ENCODE data around the gene ZNF346. TPM values are rescaled to one million over a fixed set of nuclear protein-coding genes. Genes with fewer than 3 reads are reported as not detected.
"Not testable (repeated sequence)": the region's sequence is repeated elsewhere in the genome, so short reads cannot be mapped to it uniquely, and the experiment has no call there.

ZNF346 gene
- total RNA-seq, 1 donor, result 20.3 TPM

DNA sequence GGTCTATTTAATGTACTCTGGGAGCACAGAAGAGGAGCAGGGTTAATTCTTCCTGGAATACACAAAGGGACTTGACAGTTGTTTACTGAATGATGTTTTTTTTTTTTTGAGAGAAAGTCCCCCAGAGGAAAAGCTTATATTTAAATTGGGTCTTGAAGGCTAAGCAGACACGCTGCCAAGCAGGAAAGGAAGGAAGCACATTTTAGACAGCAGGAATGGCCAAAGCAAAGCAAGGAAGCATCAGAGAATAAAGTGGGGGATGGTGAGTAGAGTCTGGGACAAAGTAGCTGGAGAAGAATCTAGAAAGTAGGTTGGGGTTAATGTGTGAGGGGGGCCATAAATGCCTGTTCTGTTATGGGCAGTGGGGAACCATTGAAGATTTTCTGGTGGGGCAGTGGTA lies 21.5 kb downstream of the ZNF346 start:
- DNase-seq (ENCODE audit: low read depth), result no peak
- no peak overlapping the region for H3K4me3 ChIP-seq (ENCODE audit: low read depth, low read length)
- TF ChIP-seq, protein P1, sequence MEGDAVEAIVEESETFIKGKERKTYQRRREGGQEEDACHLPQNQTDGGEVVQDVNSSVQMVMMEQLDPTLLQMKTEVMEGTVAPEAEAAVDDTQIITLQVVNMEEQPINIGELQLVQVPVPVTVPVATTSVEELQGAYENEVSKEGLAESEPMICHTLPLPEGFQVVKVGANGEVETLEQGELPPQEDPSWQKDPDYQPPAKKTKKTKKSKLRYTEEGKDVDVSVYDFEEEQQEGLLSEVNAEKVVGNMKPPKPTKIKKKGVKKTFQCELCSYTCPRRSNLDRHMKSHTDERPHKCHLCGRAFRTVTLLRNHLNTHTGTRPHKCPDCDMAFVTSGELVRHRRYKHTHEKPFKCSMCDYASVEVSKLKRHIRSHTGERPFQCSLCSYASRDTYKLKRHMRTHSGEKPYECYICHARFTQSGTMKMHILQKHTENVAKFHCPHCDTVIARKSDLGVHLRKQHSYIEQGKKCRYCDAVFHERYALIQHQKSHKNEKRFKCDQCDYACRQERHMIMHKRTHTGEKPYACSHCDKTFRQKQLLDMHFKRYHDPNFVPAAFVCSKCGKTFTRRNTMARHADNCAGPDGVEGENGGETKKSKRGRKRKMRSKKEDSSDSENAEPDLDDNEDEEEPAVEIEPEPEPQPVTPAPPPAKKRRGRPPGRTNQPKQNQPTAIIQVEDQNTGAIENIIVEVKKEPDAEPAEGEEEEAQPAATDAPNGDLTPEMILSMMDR (IDR thresholded peaks at IDR 0.05; ENCODE audit: insufficient read depth, low read depth, low read length), result no peak

DNA sequence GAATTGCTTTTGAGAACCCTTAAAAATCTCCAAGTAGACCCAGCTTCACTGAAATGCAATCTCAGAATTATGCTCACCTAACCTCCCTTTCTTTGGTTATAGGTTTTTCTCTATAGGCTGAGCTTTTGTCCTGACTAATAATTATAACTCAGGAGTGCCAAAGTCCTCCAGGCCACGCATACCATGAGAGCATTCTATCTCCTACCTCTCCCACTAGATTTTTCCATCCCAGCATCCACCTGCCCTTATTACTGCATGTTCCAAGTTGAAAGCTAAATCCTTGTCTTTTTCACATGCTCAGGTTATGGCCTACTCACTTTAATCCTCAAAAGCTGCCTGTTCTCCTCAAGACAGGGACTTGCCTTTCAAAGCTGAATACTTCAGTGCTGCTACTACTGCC lies 22.1 kb downstream of the ZNF346 start:
- TF ChIP-seq, protein P1 (IDR thresholded peaks at IDR 0.05; ENCODE audit: insufficient read depth, low read depth, low read length), result no peak
- H3K4me3 ChIP-seq (ENCODE audit: low read depth, low read length), result no peak overlapping the region
- no peak for DNase-seq (ENCODE audit: low read depth)

GRCh38 chr5:177045631-177046030 lies 23.1 kb downstream of the ZNF346 start:
- TF ChIP-seq, protein P1 (IDR thresholded peaks at IDR 0.05; ENCODE audit: insufficient read depth, low read depth, low read length), result no peak
- H3K4me3 ChIP-seq (ENCODE audit: low read depth, low read length), result no peak overlapping the region
- no peak for DNase-seq (ENCODE audit: low read depth)

- not testable (repeated sequence) for DNase-seq (ENCODE audit: low read depth)
Observed at GRCh38 chr5:177048531-177048930, 26.0 kb downstream of the ZNF346 start.

DNA sequence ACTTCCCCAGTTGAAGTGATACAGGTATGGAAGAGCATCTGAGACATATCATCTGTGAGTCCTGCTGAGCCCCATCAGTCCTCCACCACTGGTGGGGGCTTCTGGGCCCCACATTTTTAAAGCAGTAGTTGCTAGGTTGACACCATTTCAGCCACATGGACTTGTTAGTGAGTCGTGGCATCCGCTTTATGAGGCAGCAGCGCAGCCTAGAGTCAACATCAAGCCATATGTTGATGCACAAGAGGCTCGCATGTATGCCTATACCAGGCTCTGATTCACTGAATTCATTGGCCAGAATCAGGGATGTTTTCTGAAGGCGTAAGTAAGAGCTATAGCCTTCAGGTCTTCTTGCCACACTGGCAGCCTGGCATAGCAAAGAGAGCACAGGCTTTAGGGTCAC lies 26.8 kb downstream of the ZNF346 start:
- TF ChIP-seq, protein P1 (IDR thresholded peaks at IDR 0.05; ENCODE audit: insufficient read depth, low read depth, low read length), result peak; percentile 13
- DNase-seq (ENCODE audit: low read depth), result peak; percentile 8

More at GRCh38 chr5:177048531-177048930, 26.0 kb downstream of the ZNF346 start:
- not testable (repeated sequence) for H3K4me3 ChIP-seq (ENCODE audit: low read depth, low read length)

DNA sequence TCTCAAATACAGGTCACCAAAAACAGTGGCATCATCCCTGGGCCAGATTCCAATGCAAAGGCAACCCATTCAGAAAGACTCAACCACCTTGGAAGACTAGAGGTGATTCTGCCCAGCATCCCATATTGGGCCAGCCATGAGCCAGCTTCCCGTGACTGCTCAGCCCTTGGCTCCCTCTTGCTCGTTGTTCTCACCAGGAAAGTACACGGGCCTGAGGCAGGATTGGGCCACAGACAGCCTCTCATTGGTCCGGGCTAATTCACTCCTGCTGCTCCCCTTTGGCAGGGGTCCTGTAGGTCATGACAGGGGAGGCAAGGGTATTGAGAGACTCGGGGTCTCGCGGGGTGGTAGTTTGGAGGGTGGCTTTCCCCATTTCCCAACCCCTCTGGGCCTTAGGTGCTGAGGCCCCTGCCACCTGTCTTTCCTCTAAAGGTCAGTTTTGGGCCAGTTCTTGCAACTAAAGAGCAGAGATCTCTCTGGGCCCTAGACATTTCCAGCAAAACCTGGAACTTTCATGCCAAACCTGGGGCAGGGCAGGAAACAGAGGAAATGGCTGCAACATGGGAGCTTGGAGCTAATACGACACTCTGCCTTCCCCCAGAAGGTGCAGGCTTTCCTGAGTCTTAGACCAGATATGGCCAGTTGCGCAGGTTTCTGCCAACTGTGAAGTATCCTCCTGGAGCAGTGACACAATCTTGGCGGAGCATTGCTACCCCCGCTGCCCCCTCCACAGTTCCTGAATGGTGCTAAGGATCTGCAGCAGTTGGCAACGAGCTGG lies 42.2 kb downstream of the ZNF346 start:
- TF ChIP-seq, protein P1 (IDR thresholded peaks at IDR 0.05; ENCODE audit: insufficient read depth, low read depth, low read length), result no peak

More for the DNA sequence above, 26.8 kb downstream of the ZNF346 start:
- no peak overlapping the region for H3K4me3 ChIP-seq (ENCODE audit: low read depth, low read length)

GRCh38 chr5:177065491-177065890 lies 43.0 kb downstream of the ZNF346 start:
- TF ChIP-seq, protein P1 (IDR thresholded peaks at IDR 0.05; ENCODE audit: insufficient read depth, low read depth, low read length), result no peak
- DNase-seq (ENCODE audit: low read depth), result no peak
- H3K4me3 ChIP-seq (ENCODE audit: low read depth, low read length), result no peak overlapping the region

More for the DNA sequence above, 42.2 kb downstream of the ZNF346 start:
- no peak overlapping the region for H3K4me3 ChIP-seq (ENCODE audit: low read depth, low read length)
- no peak for DNase-seq (ENCODE audit: low read depth)

Measured in fibroblast of villous mesenchyme (primary cell).